ENCODE data around the gene TSNAXIP1.
"Not testable (repeated sequence)": the region's sequence is repeated elsewhere in the genome, so short reads cannot be mapped to it uniquely, and the experiment has no call there.

The TSNAXIP1 gene

DNA sequence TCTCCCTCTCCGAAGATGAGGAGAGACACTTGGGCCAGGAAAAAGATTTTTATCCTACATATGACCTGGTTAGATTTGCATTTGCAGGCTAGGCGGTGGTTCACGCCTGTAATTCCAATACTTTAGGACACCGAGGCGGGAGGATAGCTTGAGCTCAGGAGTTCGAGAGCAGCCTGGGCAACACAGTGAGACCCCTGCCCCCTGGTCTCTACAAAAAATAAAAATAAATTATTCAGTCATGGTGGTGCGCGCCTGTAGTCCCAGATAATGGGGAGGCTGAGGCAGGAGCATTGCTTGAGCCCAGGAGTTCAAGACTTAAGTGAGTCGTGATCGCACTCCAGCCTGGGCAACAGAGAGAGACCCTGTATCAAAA is 27.5 kb downstream of the TSNAXIP1 start:
- no peak for DNase-seq

DNA sequence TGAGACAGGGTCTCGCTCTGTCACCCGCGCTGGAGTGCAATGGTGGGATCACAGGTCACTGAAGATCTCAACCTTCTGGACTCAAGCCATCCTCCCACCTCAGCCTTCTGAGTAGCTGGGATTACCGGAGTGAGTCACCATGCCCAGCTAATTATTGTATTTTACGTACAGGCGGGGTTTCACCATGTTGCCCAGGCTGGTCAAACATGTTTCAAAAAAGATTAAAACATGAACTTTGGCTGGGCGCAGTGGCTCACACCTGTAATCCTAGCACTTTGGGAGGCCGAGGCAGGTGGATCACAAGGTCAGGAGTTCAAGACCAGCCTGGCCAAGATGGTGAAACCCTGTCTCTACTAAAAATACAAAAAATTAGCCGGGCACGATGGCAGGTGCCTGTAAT is 30.5 kb downstream of the TSNAXIP1 start:
- DNase-seq: not testable (repeated sequence)

DNA sequence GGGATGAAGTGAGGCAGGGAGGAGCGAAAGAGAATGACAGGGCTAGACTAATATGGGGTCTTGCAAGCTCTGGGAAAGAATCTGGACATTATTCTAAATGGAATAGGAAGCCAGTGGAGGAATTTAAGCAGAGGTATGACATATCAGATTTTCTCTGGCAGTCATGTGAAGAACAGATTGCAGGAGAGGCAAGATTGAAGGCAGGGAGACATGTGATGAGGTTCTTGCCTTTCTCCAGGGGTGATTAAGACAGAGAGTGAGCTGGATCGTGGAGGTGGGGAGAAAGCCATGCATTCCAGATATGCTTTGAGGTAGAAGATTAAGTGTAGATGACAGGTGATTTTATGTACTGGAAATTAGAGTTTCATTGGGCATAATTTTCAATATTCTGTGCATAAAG is 31.1 kb downstream of the TSNAXIP1 start:
- no peak for DNase-seq

DNA sequence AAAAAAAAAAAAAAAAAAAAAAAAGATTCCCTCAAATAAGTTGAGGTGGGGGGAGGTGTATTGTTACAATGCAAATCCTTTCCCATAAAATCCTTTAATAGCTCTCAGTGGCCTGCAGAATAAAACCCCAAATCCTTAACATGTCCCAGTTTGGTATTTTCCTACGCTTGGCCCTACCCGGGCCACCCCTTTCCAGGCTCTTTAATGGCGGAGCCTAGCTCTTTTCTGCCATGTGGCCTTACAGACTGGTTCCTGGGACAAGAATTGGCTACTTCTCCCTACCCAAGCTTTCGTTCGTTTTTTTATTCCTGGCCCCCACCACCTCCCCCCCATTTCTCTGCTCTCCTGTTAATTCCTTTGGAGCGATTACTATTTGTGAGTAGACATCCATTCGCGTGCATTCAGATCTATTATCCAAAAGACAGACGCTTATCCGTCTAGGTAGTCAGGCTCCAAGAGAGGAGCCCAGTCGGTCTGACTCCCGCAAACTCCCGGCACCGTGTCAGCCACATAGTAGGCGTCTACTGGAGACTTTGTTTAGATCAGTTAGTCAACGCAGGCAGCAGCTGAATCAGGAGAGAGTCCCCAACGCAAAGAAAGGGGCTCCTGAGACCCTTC is 34.6 kb downstream of the TSNAXIP1 start:
- DNase-seq: no peak

DNA sequence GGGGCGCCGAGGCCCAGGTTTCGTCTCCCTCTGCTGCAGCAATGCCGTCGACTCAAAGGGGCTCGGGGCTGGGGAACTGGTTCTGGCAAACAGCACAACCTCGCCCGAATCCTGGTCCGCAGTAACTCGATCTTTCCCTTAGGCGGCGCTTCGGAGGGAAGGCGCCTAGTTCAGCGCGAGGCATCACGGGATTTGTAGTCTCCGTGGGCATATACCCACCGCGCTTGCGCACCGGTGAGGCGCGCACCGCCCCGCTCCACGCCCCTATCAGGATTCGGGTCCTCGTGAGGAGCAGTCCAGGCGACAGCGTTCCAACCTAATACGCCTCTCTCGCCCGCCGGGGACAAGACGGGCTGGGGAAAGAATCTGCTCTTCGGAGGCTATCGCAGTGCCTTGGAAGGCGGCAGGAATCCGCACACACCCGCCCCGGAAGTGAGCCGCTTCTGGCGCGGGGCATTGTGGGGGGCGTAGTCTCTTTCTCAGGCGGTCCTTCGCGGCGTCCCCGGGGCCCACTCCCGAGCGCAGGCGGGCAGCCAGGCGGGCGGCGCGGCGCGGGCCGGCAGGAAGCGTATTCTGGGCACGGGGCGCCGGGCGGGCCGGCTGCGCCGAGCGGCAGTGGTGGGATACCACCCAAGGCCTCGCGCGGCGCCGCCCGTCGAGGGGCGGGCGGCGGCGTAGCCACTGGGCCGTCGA is 35.3 kb downstream of the TSNAXIP1 start, which contains the start of gene THAP11:
Gene THAP11 (plus strand): TSS at position 505 of the 693 bp plus-strand sequence. CDS start 235 bp downstream, outside the sequence.
- DNase-seq: peak; percentile 95

DNA sequence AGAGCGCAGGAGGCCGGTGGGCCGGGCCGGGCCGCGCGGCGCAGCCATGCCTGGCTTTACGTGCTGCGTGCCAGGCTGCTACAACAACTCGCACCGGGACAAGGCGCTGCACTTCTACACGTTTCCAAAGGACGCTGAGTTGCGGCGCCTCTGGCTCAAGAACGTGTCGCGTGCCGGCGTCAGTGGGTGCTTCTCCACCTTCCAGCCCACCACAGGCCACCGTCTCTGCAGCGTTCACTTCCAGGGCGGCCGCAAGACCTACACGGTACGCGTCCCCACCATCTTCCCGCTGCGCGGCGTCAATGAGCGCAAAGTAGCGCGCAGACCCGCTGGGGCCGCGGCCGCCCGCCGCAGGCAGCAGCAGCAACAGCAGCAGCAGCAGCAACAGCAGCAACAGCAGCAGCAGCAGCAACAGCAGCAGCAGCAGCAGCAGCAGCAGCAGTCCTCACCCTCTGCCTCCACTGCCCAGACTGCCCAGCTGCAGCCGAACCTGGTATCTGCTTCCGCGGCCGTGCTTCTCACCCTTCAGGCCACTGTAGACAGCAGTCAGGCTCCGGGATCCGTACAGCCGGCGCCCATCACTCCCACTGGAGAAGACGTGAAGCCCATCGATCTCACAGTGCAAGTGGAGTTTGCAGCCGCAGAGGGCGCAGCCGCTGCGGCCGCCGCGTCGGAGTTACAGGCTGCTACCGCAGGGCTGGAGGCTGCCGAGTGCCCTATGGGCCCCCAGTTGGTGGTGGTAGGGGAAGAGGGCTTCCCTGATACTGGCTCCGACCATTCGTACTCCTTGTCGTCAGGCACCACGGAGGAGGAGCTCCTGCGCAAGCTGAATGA is 36.0 kb downstream of the TSNAXIP1 start:
- DNase-seq: peak; percentile 54

DNA sequence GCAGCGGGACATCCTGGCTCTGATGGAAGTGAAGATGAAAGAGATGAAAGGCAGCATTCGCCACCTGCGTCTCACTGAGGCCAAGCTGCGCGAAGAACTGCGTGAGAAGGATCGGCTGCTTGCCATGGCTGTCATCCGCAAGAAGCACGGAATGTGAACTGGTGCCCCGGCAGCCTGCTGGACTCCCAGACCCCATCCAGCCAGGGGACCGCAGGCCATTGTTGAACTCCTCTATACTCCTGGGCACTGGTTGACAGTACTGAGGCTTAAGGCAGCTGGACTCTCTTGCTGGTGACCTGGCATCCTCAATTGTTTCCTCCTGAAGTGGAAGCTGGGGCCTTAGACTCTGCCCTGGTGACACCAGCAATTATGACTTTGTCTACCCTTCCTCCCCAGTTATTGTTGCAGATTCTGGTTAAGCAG is 36.7 kb downstream of the TSNAXIP1 start:
- no peak for DNase-seq

DNA sequence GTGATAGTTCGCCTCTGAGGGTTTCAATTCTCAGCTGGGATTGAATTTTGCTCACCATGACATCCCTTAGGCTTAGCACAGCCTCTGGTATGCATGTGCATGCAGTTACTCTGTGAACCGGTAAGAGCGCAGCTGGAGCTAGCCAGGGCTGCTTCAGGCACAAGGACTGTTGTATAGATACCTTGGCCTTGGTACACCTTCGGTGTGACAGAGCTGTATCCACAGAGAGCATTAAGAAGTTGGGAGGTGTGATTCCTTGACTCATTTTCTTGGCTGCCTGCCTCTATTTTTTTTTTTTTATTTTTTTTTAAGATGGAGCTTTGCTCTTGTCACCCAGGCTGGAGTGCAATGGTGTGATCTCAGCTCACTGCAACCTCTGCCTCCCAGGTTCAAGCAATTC is 37.8 kb downstream of the TSNAXIP1 start:
- DNase-seq: peak; percentile 36

DNA sequence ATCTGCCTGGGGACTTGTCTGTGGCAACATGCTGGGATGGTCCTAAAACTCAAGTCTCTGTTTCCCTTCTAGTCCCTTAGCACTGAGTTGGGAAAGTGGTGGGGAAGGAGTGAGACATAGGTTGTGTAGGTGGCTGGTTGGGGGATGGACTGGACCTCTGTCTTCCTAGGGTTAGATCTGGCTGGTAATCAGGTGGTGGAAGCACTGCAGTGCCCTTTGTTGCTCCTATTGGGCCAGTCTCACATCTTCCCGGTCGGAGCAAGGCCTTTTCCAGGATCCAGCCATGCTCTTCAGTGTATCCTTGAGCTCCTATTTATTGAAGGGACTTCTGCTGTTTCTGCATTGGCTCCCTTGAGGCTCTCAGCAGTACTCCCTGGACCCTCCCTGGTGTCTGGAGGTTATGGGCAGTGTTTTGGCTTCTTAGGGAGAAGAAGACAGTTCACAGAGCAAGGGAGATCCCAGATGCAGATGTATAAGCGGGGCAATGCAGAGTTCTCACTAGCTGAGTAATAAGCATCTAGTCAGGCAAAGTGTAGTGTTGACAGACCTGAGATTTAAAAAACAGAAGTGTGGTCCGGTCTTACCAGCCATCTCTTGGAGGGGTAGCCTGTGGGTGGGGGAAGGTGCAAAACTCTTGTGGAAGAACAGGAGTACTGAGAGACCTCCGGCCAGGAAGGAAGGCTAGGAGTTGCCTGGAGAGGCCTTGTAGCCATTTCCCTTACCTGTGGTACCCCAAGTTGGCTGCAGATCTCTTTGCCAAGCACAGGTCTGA is 38.8 kb downstream of the TSNAXIP1 start:
- no peak for DNase-seq

DNA sequence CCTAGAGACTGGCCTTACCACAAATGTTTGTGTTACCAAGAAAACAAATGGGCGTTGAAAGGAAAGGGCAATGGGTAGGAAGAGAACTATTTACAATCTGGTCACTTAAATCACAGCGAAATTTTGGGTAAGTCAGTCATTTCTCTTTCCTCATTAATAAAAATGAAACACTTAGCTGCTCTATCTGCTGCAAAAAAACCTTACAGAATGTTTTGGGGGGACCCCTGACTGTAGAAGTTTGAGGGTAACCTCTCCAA is 39.3 kb downstream of the TSNAXIP1 start:
- no peak for DNase-seq

DNA sequence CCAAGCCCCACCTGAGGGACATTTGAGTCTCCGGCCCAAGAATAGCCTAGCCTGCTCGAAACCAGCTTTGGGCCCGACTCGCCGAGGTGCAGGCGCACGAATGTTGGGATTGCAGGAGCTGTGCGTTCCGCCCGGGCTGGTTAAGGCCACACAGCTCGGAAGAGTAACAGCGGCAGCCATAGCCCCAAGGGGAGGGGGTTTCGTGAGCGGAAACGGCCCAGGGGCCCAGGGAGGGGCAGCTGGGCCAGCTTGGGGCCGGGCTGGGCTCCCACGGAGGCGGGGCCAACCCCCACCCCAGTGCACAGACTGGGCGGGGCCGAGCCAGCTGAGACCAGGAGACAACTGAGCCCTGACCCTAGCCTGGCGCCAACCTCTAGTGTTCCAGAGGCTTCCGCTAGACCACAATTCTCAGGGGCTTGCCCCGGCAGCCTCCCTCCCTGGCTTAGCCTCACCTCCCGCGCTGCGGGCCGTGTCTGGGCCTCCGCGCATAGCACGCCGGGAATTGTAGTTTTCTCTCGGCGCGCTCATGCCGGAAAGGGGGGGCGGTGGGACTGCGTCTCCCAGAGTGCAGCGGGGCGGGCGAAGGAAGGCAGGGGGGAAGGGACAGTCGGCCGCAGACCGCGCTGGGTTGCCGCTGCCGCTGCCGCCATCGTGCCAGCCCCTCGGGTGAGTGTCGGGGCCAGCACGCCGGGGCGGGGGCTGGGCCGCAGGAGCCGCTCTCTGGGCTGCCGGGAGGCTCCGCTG is 39.8 kb downstream of the TSNAXIP1 start, which contains the start of gene NUTF2:
Gene NUTF2 (plus strand): TSS at position 614 of the 744 bp plus-strand sequence. CDS start 18,198 bp downstream, outside the sequence.
- peak; percentile 97 for DNase-seq

DNA sequence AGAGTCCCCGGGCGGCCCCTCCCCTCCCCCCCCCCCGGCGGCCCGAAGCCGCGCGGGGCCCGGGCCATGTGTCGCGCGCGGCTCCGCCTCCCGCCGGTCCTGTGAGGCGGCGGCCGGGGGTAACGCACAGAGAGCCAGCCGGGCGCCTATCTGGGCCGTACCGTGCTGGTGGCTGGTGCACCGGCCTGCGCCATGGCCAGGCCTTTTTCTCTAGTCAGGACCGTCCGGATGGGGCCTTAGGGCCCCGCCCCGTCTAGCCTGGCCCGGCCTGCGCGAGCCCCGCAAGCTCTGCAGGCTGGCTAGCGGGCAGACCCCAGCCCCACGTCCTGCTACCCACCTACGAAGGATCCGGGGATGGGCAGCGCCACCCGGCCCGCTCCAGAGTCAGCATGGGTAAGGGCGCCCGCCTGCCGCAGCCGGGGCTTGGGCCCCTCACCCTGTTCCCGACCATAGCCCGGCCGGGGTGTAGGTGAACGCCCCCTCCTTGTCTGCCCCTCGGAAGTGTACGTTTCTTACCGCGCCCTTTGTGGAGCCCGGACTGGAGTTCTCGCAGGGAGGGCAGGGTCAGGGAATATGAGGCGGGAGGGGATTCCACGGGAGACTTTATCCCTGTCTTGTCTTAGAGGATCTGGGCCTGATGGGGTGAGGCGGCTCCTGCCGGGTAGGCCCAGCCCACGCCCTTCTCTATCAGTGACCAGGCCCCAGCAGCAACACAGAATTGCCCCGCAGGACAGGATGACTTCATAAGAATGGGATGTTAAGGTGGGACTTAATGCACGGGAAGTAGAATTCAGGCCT is 40.6 kb downstream of the TSNAXIP1 start, which contains the start of gene CENPT:
Gene CENPT (minus strand): TSS at position 630 of the 798 bp plus-strand sequence. CDS start 13,834 bp downstream, outside the sequence.
- peak; percentile 57 for DNase-seq

DNA sequence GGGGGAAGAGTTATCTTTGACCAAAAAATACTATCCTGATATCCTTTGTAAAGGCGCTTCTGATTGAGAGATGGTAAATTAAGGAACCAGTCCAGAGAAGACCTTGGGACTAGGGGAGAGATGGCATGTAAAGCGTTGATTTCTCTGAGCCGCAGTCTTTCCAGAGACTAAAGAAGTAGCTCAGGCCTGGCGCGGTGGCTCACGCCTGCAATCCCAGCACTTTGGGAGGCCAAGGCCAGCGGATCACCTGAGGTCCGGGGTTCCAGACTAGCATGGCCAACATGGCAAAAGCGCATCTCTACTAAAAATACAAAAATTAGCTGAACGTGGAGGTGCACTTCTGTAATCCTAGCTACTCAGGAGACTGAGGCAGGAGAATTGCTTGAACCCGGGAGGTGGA is 41.4 kb downstream of the TSNAXIP1 start:
- DNase-seq: no peak

DNA sequence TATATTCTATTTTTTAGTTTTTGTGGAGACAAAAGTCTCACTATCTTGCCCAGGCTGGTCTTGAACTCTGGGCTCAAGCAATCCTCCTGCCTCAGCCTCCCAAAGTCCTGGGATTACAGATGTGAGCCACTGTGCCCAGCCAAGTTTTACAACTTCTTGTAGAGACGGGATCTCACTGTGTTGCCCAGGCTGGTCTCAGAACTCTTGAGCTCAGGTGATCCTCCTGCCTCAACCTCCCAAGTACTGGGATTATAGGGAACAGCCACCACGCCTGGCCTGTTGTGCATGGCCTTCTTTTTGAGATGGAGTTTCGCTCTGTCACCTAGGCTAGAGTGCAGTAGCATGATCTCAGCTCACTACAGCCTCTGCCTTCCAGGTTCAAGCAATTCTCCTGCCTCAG is 47.0 kb downstream of the TSNAXIP1 start:
- no peak for DNase-seq

DNA sequence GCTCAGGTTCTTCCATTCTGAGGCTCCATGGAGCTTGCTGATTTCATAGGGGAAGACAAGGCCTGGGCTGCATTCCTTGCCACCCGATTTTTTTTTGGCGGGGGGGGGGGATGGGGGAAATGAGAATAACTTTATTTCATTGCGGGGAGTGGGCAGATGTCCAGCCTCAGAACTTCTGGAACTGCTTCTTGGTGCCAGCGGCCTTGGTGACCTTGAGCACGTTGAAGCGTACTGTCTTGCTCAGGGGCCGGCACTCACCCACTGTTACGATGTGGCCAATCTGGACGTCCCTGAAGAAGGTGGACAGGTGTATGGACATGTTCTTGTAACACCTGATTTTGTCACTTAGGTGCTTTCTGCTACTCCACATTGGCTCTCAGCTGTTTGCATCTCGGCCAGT is 49.1 kb downstream of the TSNAXIP1 start:
- no peak for DNase-seq

DNA sequence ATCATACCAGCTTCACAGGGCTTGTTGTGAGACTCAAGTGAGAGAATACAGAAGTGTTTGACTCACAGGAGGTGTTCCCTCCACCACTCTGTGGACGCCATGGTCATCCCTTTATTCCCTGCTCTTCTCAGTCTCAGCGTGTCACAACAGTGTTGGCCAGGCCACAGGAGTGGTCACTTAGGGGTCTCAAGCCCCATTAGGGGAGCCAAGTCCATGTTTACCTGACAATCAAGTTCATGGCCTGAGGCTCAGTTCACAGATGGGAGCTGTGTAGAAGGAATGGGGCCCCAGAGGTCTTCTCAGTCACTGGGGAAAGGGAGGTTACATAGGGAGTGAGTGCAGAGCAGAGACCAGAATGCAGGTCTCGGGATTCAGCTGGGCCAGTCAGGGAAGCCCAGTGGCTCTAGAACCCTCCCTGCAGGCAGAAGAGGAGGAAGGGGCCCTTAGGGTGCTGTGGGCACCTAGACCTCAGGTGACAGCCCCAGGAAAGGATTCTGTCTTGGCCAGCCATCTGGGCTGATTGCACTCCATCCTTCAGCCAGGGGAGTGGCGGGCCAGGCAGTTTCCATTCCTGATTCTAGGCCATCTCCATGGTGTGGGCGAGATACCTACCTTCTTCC is 50.3 kb downstream of the TSNAXIP1 start:
- DNase-seq: no peak

DNA sequence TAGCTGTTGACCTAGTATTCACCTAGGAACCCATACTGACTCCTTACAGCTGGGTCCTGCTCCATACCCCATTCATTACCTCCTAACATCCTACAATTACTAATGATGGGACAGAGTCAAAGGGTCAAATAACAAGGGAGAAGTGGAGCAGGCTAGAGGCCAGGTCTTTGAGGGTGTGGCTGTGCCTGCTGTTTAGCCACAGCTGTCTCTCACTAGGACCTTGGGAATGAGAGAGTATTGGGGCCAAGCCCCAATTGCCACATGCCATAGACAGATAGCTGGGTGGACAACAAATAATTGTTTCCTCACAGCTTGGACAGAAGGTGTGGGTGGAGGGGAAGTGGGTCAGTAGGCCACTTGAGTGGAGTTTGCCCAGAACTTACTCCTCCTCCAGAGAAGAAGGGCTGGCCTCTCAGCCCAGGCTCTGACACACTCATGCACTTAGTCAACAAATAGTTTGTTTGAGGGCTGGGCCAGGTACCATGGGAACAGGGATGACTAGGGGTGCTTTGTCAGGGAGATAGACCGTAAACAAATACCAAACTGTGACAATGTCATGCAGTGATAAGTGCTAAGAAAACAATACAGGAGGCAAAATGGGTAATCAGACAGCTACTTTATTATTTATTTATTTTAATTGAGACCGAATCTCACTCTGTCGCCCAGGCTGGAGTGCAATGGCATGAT is 51.0 kb downstream of the TSNAXIP1 start:
- DNase-seq: peak; percentile 68

DNA sequence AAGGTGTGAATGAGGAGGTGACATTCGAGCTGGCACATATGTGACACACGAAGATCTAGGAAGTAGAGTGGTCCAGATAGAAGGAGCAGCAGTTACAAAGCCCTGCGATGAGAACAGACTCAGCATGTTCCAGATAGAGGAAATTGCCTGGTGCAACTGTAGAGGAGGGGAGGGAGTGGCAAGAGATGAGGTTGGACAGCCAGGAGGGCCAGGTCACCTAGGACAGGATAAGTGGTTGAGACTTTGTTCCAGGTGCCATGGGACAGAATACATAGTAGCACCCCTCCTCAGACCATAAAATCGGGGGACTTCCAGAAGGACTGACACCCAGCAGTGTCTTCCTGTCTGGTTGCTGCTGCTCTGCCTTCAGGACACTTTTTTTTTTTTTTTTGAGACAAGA is 51.8 kb downstream of the TSNAXIP1 start:
- no peak for DNase-seq

DNA sequence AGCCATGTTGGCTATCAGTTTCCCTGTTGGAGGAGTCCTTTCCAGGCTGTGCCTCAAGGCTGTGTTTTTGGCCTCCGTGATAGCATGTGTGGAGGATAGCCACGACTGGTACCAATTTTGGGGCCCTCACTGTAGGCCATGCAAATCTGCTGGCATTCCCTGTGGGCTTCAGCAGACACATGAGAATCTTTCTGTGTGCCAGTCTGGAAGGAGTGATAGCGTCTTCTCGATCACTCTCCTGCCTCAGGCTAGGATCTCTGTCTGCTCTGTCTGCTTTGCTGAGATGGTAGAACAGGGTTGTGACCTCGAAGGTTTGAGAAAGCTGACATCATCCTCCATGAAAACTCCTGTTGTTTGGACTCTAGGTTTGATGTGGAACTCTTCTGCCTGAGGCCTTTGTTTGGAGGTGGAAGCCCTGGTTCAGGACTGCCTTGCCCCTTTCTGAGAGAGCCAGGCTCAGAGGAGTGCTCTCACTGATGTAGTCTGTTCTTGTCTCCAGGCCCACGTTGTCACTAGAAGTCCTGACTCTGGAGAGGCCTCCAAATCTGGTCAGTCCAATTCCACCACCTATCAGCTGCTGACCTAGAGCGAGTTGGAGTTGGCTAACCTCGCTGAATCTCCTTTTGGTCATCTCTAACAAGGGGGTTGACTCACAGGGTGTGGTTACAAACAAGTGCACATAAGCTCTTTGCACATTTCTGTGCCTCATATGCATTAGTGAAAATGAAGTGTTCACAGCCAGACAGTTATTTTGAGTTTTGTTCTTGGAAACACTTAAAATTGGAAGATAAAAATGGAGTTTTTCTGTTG is 54.1 kb downstream of the TSNAXIP1 start:
- no peak for DNase-seq

Measured in fibroblast of skin of scalp (primary cell).